Jurkat, Clone E6-1 (cell line): Measurements from ENCODE around the gene SCAMP1.

Experiments used
- DNase-seq: peaks from one replicate; pipeline ENCODE4 v3.0.0-alpha.2; 2011; ENCODE audit warnings: low read depth, low spot score
- H3K4me3 ChIP-seq: 2 replicates; pipeline ENCODE4 v1.5.1; 2011; ENCODE audit warnings: mild to moderate bottlenecking, low read length, control low read depth, moderate library complexity

SCAMP1 gene

GRCh38 chr5:78526049-78526525 is 165.7 kb downstream of the SCAMP1 start:
- DNase-seq: no peak

GRCh38 chr5:78527054-78527859 is 166.8 kb downstream of the SCAMP1 start:
- no peak overlapping the region for H3K4me3 ChIP-seq
- no peak for DNase-seq

More at GRCh38 chr5:78526049-78526525, 165.7 kb downstream of the SCAMP1 start:
- no peak overlapping the region for H3K4me3 ChIP-seq

GRCh38 chr5:78527925-78528324 is 167.5 kb downstream of the SCAMP1 start:
- DNase-seq: no peak
- H3K4me3 ChIP-seq: no peak overlapping the region
